ENCODE results near the gene DPH6.

- TF ChIP-seq EZH2 (IDR thresholded peaks at IDR 0.05; ENCODE audit: insufficient read depth, poor library complexity, severe bottlenecking) (no peak), EZH2phosphoT487 (IDR thresholded peaks at IDR 0.05; ENCODE audit: insufficient read depth, low read depth) (no peak)
These were observed 115.7 kb downstream of the DPH6 start for GRCh38 chr15:35430301-35430700.
